GM23248 (cell line): Measurements from ENCODE around the gene FOXS1.

Source experiments
- EZH2 ChIP-seq: fragments of 200-600 bp; sonication (generic); IDR thresholded peaks from 2 replicates; pipeline ENCODE4 v1.6.1; 2018; ENCODE audit warnings: antibody characterized with exemption, mild to moderate bottlenecking; ENCODE audit not compliant: insufficient read depth, poor library complexity, severe bottlenecking
- EZH2phosphoT487 ChIP-seq: fragments of 200-600 bp; sonication (generic); IDR thresholded peaks from 2 replicates; pipeline ENCODE4 v1.6.1; 2018; ENCODE audit warnings: antibody characterized with exemption, moderate library complexity, mild to moderate bottlenecking, low read depth; ENCODE audit not compliant: insufficient read depth

DNA sequence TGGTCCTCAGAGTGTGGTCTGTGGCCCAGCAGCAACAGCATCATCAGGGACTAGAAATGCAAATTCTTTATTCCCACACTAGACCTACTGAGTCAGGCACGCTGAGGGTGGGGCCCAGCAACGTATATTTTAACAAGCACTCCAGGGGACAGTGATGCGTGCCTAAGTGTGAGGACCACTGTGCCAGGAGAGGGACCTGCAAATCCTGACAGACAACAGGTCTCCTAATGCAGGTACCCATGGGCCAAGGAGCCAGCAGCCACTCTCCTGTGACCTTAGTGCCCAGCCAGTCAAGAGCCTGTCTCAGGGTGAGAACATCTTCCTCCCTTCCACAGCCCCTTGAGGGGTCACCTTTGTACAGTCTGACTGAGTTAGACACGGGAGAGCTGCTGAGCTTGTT is 34.2 kb downstream of the FOXS1 start:
- TF ChIP-seq EZH2, result no peak
- no peak for TF ChIP-seq EZH2phosphoT487
